UCSD-AML1 (cell line): ENCODE data around the gene SNX3.
"Not testable (repeated sequence)": the region's sequence is repeated elsewhere in the genome, so short reads cannot be mapped to it uniquely, and the experiment has no call there.

Experiments
- DNase-seq: peaks from one replicate; lab custom pipeline; 2025; ENCODE audit not compliant: unreplicated experiment; lab: John Stamatoyannopoulos, UW

SNX3 gene

DNA sequence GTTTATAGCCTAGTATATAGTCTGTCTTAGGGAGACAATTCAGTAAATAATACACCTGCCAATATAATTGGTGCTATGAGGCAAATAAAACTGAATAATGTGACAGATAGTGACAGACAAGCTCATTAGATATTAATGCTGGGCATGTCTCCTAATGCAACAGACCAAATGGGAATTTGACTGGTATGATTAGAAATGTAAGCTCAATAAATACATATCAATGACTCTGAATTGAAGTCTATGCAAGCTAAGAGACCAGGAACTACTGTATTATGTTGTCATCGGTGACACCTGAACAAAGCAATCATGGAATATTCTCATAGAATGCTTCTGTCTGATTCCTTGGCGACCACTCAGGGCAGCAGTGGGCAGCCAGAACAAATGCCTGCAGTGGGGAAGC is 2.5 kb upstream of the SNX3 start:
- DNase-seq, result no peak

DNA sequence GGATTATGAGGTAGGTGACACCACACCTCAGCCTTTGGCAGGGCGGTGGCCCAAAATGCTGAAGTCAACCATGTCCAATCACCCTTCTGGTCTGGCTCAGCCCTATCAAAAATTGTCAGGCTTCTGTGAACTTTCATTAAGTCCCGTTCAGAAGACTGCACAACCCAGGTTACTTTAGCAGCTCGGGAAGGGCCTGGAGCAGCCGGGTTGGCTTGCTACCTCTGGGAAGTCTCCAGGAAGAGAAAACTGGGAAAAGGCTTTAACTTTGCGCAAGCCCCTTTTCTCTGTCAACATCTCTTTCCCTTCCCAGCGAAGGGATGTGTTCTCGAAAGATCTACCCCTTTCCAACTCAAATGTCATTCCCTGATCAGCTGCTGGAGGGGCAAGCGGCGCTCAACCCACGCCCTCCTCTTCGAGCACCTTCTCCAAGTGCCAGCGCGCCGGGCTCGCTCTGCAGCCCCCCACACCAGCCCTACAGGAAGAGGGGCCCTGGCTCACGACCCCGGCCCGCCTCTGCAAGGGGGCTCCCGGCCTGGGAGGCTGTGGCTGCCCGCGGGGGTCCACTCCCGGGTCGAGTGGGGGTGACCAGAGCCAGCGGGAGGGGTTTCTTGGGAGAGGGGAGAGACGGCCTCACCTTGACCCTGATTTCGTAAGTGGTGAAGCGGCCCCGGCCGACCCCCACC is 573 bp downstream of the SNX3 start:
- peak; percentile 65 for DNase-seq

DNA sequence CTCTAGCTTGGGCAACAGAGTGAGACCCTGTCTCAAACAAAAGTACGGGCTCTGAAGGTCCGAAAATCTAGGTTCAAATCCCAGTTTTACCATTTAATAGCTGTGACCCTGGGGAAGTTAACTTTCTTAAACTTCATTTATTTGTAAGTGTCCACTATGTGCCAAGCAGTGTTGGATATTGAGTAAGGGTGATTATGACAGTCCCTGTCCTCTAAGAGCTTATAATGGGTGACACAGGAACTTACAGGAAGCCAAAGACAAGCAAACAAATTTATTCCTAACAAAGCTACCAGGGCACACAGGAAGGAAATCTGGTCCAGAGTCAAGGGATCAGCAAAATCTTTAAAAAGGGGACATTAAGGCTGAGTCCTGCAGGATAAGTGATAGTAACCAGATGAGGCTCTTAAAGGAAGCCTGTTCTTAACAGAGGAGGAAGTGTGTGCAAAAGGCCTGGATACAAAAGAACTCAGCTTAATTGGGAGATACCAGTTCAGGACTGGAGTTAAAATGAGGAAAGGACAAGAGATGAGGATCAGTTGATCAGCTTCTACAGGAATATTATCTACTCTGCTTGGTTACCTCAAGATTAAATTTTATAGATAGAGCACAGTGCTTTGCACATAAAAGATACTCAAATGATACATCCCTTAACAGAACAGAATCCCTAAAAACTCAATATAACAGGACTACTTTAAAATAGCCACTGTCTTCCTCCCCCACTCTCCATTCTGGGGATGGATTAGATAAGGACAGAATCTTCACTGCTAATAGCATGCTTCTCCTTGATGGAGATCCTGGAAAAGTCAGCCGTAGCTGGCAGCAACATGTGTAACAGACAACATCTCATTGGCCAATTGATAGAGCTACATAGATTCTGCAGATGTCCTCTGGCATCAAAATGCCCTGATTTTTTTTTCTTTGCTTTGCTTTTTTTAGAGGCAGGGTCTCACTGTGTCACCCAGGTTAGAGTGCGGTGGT is 6.1 kb downstream of the SNX3 start:
- no peak for DNase-seq

- DNase-seq, result no peak
These were observed 7.6 kb downstream of the SNX3 start for GRCh38 chr6:108253241-108253640.

DNA sequence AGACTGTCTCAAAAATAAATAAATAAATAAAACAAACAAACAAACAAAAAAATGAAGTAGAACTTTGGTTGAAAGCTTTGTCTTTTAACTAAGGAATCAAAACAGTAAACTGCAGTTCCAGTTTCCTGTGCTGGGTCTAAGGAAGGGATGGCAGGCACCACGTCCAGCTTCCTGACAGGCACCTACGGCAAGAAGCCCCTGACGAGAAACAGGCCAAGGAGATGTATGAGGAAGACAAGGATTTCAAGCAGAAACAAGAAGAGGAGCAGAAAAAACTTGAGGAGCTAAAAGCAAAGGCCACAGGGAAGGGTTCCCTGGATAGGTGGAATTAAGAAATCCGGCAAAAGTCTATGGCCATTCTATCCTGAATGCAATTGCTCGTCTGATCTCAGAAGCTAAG is 8.8 kb downstream of the SNX3 start:
- DNase-seq, result no peak

- DNase-seq, result no peak
These were observed 9.6 kb downstream of the SNX3 start for GRCh38 chr6:108251252-108251651.

- no peak for DNase-seq
These were observed 10.5 kb downstream of the SNX3 start for GRCh38 chr6:108250240-108250866.

DNA sequence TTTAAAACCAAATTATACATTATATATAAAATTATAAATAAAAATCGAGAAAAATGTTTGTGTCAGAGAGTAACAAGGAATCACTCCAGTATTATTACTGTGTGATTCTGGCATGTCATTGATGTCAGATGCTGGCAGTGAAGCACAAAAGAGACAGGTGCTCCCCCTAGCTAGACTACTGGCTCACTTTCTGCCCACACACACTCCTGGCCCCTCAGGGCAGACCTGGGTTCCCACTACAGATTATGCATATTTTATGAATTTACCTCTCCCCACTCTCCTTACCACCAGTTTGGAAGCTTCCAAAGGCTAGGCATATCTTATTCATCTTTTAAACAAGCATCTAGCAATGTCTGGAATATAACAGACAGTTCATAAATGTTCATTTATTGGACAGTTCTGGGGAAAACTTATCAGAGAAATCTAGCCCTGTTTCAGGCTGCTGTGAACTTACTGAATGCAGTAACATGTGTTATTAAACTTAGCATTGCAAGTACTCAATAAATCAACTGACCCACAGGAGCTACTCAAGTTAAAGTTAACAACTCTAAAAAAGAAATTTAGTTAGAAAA is 12.8 kb downstream of the SNX3 start:
- DNase-seq, result no peak

DNA sequence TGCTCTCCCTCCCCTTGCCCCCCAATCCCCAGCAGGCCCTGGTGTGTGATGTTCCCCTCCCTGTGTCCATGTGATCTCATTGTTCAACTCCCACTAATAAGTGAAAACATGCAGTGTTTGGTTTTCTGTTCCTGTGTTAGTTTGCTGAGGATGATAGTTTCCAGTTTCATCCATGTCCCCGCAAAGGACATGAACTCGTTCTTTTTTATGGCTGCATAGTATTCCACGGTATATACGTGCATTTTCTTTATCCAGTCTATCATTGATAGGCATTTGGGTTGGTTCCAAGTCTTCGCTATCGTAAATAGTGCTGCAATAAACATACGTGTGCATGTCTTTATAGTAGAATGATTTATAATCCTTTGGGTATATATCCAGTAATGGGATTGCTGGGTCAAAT is 15.7 kb downstream of the SNX3 start:
- not testable (repeated sequence) for DNase-seq

GRCh38 chr6:108243836-108244235 is 17.0 kb downstream of the SNX3 start:
- no peak for DNase-seq

- DNase-seq, result no peak
These were observed 18.1 kb downstream of the SNX3 start for GRCh38 chr6:108242721-108243120.

DNA sequence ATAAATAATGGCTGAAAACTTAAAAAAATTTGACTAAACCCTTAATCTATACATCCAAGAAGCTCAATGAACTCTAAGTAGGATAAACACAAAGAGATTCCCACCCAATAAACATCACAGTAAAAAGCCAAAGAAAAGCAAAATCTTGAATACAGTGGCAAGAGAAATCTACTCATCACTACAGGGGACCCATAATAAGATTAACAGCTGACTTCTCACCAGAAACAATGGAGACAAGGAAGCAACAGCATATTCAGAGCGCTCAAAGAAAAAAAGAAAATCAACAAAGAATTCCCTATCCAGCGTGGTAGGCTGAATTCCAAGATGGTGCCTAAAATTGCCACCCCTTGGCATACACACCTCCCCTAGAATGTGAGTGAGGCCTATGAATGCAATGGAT is 18.6 kb downstream of the SNX3 start:
- no peak for DNase-seq

DNA sequence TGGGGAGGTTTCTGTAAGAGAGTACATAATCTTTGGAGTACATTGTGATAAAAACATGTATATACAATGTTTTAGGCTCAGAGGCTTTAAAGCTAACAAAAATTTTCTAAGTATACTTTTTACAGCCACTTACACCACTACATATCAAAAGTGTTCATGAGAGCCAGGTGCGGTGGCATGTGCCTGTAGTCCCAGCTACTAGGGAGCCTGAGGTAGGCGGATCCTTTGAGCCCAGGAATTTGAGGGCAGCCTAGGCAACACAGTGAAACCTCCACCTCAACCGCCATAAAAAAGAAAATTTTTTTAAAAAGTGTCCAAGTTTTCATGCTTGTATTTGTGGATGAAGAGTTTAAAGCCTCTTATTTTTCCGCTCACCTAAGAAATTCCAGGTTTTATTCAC is 22.5 kb downstream of the SNX3 start:
- DNase-seq, result no peak

- DNase-seq, result no peak
These were observed 24.0 kb downstream of the SNX3 start for GRCh38 chr6:108236791-108237190.

GRCh38 chr6:108235127-108235526 is 25.7 kb downstream of the SNX3 start:
- DNase-seq, result no peak

GRCh38 chr6:108228416-108228815 is 32.4 kb downstream of the SNX3 start:
- no peak for DNase-seq

DNA sequence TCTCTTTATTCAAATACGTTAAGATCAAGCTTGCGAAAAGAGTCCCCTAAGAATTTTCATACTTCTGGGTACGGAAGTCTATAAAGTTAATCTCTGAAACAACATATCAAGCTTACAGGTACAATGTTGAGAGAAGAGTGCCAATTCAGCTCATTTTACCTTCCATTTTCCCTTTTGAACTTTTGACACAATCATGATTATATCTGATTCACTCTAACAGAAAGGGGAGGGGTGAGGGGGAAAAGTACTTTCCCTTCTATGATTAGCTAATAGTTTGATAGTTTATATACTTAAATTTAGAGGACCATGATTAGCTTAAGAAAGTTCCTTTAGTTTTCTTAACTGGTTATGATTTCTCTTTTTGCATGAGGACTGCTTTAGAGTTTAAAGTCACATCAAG is 33.5 kb downstream of the SNX3 start:
- DNase-seq, result no peak

DNA sequence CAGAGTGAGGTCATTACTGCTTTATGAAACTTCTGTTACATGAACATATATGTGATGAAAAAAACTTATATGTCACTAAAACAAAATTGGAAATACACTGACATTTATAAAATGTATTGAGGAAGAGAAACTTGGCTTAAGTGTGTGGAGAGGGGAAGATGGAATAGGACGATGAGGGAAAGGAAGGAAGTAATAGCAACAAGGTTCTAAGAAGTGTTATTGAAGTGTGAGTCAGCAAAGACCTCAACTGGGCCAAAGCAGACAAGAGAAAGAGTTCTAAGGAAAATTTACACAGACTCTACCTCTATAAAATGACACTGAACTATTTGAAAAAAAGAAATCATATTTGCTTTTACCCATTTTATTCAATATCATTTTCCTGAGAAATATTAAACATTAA is 38.3 kb downstream of the SNX3 start:
- DNase-seq, result no peak

GRCh38 chr6:108222064-108222463 is 38.8 kb downstream of the SNX3 start:
- DNase-seq, result no peak

DNA sequence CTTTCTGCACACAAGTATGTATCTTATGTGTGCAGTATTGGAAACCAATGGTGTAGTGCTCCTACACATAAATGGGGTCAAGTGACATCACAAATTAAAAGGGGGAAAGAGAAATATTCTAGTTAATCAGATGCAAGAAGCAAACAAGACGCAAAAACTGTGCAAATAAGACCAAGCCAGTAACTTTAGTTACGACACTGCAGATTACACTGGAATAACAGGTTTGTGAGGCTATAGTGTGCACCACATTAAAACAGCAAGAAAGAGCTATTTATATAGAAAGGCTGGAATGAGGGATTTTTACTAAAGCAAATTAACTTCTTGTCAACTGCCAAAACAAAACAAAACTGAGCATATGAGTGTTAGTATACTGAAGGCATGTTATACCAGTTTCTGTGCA is 49.2 kb downstream of the SNX3 start:
- DNase-seq, result no peak

GRCh38 chr6:108210556-108210955 is 50.3 kb downstream of the SNX3 start:
- no peak for DNase-seq

GRCh38 chr6:108209738-108210137 is 51.1 kb downstream of the SNX3 start:
- DNase-seq, result no peak
